GM19467 (cell line): ENCODE measurements around the gene PANK2.
"Not testable (repeated sequence)": the region's sequence is repeated elsewhere in the genome, so short reads cannot be mapped to it uniquely, and the experiment has no call there.

Experiments
- ATAC-seq: cut with Tn5 transposase; IDR thresholded peaks from one replicate; pipeline ENCODE4 v1.9.1; 2021; ENCODE audit warnings: mild to moderate bottlenecking, moderate library complexity; ENCODE audit not compliant: unreplicated experiment

The PANK2 gene

DNA sequence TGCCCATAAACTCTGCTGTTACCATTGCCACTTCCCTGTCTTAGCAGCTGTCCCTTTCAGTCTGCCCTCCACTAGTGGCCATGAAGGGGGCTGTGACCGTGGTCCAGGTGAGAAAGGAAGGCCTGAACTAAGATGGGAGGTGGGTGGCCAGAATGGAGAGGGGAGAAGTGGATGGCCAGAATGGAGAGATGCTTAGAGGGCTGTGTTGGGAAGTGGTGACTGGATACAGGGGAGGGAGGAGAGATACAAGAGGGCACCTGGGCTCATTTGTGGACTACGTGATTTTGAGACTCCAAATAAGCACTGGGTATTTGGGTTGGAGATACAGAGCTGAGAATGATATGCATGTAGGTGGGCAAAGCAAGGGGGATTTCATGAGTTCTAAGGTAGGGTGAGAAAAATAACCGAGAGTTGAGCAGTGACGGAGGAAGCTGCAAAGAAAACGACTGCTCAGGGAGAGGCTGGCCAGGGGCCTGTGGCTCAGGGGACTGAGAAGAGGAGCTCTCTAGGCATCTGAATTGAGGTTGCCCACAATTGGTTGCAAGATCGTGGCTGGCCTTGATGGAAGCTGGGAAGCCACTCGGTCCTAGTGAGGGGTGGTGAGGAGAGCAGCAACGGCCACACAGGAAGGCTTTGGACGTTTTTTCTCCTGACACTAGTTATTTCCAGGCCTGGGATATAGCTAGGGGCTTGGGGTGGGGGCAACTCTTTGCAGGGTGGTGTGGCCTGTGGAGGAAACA, 36.9 kb downstream of the PANK2 start:
- no peak for ATAC-seq

GRCh38 chr20:3927486-3928291, 38.5 kb downstream of the PANK2 start:
- ATAC-seq = no peak

DNA sequence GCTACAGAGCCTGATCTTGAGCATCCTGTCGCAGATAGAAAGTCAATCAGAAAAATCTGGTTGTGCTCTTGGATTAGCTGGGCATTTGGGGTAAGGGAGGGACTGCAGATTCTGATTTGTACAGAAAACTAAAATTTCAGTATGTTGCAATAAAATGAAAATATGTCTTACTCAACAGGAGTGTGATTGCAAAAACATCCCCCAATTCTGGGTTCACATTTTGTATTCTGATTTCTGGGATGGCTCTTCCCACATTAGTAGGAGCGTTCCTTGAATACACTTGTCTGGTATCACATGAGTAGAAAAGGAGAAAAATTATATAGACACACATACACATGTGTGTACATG, 40.5 kb downstream of the PANK2 start:
- ATAC-seq = no peak

DNA sequence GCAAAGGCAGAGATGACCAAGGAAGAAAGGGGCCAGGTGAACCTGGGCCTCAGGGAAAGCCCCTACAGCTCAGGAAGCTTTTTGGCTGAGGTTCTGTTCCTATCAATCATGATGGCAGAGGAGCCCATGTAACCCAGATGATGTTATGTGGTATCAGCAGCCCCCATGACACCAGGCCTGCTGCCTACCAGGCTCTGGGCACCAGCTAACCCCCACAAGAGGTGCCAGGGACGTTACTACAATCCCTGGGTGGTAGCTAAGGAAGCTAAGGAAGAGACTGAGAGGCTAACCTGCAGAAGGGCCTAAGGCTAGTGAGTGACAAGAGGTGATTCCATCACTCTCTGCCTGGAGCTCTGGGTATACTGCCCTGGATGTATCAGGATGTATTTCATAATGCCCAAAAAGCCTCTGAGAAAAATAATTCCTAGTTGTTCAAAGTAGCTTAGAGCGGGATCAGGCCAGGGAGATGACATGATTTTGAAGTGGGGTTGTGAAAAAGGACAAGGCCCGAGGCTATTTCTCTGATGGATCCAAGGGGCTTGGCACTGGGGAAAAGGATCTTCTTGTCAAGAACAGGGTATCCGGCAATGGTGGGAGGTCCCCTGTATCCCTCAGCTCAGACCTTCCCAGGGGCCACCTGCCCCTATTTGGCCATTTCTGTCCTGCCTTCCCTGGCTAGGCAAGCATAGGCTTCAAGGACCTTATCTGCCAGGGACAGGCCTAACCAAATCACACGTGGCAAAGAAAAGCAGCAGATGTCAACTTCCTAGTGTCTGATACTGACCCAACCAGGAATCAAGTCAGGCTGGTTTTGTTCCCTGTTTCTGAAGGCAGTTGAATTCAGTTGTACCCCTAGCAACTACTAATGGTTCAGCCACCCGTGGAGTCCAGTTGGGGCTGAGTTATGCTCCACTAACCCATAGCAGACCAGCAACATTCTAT, 41.3 kb downstream of the PANK2 start:
- no peak for ATAC-seq

DNA sequence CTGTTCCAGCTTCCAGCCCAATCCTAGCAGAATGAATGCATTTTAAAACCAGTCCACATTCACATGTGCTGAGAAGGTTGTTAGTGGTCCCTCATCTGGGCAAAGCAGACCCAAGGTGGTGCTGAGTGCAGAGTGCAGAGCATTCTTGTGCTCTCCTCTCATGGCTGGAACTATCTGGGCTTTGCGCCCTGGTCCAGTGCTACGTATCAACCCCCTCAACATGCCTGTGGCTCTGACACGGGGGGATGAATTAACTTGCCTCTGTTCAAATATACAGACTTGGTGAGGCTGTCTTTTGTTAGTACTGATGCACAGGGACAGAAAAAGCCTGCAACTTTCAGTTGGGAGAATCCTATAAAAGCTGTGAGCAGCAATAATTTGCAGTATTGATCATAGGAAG, 42.5 kb downstream of the PANK2 start:
- ATAC-seq = no peak

DNA sequence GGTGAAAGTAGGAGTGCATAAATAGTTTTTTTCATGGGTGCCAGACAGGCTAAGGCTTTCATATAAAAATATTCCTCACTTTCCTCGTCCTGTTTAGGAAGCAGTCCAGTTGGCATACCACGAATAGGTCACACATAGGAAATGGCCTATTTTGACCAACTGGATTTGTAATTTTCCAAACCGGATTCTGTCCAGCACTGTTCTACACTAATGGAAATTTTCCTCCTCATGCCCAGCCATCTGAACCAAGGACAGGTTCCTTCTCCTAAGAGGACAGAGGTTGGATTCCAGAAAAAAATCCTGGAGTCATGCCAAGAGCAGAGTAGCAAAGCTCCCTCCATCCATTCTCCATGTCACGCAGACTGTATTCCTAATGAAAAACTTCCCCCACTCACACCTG, 43.1 kb downstream of the PANK2 start:
- ATAC-seq = no peak

DNA sequence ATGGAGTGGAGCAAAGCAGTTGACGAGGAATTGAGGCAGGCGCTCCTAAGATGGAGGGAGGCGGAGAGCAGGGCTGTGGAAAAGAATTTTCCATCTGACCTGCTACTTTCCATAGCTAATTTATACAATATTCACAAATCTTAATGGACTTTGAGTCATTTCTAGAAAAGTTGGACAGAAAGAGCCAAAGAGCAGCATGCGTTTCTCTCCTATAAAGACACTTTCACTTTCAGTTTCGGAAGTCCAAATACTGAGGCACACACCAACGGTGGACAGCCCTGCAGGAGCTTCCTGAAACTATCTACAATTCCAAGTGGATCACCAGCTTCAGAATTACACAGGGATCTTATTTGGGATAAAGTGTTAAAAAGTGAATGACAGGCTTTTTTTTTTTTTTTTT, 43.5 kb downstream of the PANK2 start:
- no peak for ATAC-seq

DNA sequence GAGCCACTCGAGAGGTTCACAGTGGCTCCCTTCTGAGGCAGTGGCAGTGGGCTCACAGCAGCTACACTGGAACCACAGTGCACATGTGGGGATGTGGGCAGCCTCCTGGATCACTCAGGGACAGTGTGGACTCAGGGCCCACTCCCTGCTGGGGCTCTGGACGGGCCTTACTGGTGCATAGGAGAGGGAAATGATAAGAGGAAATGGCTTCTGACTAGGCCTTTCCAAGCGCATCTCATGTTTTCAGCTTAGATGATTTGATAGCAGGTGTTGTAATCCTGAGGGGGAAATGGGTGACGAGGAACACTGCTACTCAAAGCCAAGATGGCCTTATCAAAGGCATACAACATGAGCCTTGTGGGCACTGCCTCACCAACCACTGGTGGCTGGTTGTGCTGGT, 44.0 kb downstream of the PANK2 start:
- ATAC-seq = no peak

DNA sequence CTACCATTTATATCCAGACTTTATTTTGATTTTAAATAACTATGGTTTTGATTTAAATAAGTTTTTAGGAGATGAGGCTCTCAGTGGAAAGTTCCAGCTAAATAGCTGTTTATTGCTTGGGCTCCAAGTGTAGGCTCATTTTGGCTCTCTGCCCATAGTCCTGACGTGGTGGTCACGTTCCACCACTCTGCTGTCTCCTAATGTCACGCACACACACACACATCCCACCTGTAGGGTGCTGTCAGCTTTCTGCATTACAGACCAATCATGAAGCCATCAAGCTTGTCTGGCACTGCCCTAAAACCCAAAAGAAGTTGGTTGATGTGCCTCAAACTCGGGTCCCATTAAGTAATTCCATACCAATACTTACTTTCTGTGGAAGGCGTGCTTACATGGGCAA, 45.4 kb downstream of the PANK2 start:
- no peak for ATAC-seq

DNA sequence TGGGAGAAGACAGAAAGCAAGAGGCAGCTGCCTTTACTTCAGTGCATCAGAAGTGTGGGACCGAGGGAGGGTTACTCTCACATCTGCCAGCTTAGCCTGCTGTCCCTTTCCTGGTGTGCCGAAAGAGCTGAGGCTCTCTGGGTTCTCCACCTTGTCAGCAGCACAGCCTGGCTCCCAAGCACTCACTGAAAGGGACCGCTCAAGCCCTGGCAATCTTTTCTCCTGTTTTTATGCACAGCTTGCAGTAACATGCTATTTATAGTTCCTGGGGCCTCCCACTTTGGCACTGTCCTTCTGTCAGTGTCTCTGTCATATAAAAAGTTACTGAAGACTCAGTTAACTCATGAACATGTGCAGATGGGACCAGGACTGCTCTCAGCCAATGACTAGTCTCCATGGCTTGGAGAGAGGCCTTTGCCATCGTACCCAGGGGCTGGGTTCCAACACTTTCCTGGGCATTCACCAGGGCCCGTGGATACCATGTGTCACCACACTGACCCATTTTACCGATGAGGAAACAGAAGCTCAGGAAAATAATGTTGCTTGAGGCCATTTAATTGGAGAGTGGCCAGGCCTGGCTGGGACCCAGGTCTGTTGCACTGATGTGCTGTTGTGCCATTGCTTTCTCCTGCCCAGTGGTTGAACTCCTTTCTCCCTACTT, 46.2 kb downstream of the PANK2 start:
- ATAC-seq = no peak

GRCh38 chr20:3935956-3936340, 46.8 kb downstream of the PANK2 start:
- no peak for ATAC-seq

GRCh38 chr20:3937618-3938017, 48.4 kb downstream of the PANK2 start:
- no peak for ATAC-seq

GRCh38 chr20:3940905-3941304, 51.7 kb downstream of the PANK2 start:
- ATAC-seq = no peak

GRCh38 chr20:3946666-3947065, 57.5 kb downstream of the PANK2 start:
- not testable (repeated sequence) for ATAC-seq

GRCh38 chr20:3964719-3965118, 75.5 kb downstream of the PANK2 start:
- no peak for ATAC-seq

DNA sequence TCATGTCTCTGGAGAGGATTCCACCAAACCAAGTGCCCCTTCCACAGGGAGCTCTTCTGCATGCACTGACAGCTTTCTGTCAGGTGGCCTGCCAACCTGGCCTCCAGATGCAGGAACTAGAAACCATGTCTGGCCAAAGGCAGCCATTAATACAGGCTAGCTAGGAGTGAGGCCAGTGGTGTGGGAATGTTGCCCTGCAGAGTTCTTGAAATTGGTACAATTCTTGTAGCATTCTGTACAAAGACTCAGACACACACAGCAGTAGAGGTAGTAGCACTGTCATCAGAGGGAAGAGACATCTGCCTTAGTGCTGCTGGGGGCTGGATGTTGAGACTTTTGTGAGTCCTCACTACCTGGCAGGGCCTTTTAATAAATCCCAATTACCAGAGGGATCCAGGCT, 77.4 kb downstream of the PANK2 start:
- no peak for ATAC-seq

DNA sequence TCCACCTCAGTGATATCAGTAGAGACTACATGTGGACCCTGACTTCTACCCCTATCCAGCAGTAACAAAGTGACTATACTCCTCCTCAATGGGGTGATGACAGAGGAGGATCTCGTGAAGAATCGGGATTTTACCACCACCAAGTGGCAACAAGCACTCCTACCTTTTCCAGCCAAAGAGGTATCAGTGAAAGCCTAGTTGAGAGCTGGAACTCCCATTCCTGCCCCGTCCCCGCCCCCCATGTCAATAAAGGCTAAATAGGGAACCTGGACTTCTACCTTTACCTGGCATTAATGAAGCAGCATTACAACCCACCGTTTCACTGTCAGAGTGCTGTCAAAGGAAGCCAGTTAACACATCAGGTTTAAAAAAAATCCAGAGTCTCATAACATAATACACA, 80.8 kb downstream of the PANK2 start:
- no peak for ATAC-seq

DNA sequence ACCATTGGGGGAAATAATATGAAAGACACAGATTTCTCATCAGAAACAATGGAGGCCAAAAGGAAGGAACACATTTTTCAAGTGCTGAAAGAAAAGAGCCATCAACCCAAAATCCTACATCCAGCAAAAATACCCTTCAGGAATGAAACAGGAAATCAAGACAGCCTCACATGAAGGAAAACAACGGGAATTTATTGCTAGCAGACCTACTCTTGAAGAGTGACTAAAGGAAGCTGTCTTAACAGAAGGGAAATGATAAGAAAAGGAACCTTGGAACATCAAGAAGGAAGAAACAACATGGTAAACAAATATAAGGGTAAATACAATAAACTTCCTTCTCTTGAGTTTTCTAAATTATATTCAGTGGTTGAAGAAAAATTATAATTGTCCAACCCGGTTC, 82.0 kb downstream of the PANK2 start:
- no peak for ATAC-seq

GRCh38 chr20:3972161-3972560, 83.0 kb downstream of the PANK2 start:
- ATAC-seq = no peak

DNA sequence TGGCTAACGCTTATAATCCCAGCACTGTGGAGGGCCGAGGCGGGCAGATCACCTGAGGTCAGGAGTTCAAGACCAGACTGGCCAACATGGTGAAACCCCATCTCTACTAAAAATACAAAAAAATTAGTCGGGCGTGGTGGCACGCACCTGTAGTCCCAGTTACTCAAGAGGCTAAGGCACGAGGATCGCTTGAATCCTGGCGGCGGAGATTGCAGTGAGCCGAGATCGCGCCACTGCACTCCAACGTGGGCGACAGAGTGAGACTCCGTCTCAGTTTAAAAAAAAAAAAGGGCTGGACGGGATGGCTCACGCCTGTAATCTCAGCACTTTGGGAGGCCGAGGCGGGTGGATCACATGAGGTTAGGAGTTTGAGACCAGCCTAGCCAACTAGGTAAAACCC, 83.4 kb downstream of the PANK2 start:
- ATAC-seq = not testable (repeated sequence)

DNA sequence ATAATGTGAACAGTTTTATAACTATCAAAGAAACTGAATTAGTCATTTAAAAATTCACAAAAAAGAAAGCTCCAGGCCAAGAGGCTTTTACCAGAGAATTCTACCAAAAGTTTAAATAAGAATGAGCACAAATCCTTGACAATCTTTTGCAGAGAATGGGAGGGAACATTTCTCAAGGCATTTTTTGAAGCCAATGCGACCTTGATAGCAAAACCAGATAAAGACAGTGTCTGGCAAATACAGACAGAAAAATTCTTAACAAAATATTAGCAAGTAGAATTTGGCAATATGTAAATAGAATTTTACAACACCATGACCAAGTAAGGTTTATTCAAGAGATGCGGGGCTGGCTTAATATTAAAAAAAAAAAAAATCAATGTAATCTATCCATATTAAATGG, 84.5 kb downstream of the PANK2 start:
- no peak for ATAC-seq
